ENCODE data around the gene MAPK8. TPM values are rescaled to one million over a fixed set of nuclear protein-coding genes. Genes with fewer than 3 reads are reported as not detected.

Gene MAPK8
- total and polyA plus RNA-seq, 9 of the 15 experiments (the other 6 are each of a cell fraction or from before 2014, with no cell fraction given) = 6.4 to 159 (median 71.0) TPM

GRCh38 chr10:48470115-48470892 is 163.8 kb downstream of the MAPK8 start (continued):
- TF ChIP-seq CEBPG (CRISPR knock-in tag; IDR thresholded peaks at IDR 0.05) = no peak
- TF ChIP-seq CEBPG (tag; conservative IDR thresholded peaks at IDR 0.05 in 1 of 2, IDR thresholded peaks at IDR 0.05 in 1 of 2) = no peak
- peak; percentile 71; the same call in 1 of the 2 replicates for TF ChIP-seq TOE1 (IDR thresholded peaks at IDR 0.05; ENCODE audit: borderline replicate concordance)
- TF ChIP-seq TOE1 (CRISPR knock-in tag; IDR thresholded peaks at IDR 0.05; ENCODE audit: borderline replicate concordance, low read depth) = no peak
- peak in 1 of 2 experiments; percentile 89; a peak in 2 of 4 replicates for TF ChIP-seq TEAD1 (CRISPR knock-in tag; IDR thresholded peaks at IDR 0.05)
- peak; percentile 59 for TF ChIP-seq ZBTB33 (CRISPR knock-in tag; IDR thresholded peaks at IDR 0.05)
- TF ChIP-seq CBFB (CRISPR knock-in tag; IDR thresholded peaks at IDR 0.05) = peak; percentile 79; the same call in 1 of the 2 replicates
- peak; percentile 88 for TF ChIP-seq ZNF311 (CRISPR knock-in tag; IDR thresholded peaks at IDR 0.05)
- peak; percentile 41; the same call in 1 of the 2 replicates for TF ChIP-seq KHSRP (IDR thresholded peaks at IDR 0.05)
- TF ChIP-seq EHMT2 (IDR thresholded peaks at IDR 0.05) = 0 out of 2 replicates have a peak, but pooled peaks have one; percentile 37
- peak; percentile 95 for TF ChIP-seq MTA3 (IDR thresholded peaks at IDR 0.05; ENCODE audit: borderline replicate concordance)
- TF ChIP-seq MCM3 (IDR thresholded peaks at IDR 0.05) = no peak
- no peak for TF ChIP-seq ZNF384 (IDR thresholded peaks at IDR 0.05; ENCODE audit: low read depth, low read length)
- TF ChIP-seq SIN3B (IDR thresholded peaks at IDR 0.05; ENCODE audit: low read depth) = 0 out of 2 replicates have a peak, but pooled peaks have one; percentile 22
- TF ChIP-seq NRF1 (conservative IDR thresholded peaks at IDR 0.05 in 1 of 2, IDR thresholded peaks at IDR 0.05 in 1 of 2) = peak in 1 of 2 experiments; percentile 53; a peak in 1 of 4 replicates
- TF ChIP-seq GABPA (tag; conservative IDR thresholded peaks at IDR 0.05; ENCODE audit: low read depth) = peak; percentile 81
- TF ChIP-seq SMAD4 (CRISPR knock-in tag; conservative IDR thresholded peaks at IDR 0.05) = peak; percentile 97
- peak; percentile 7; the same call in 1 of the 2 replicates for TF ChIP-seq RFX7 (CRISPR knock-in tag; IDR thresholded peaks at IDR 0.05)
- no peak for TF ChIP-seq COPS2 (conservative IDR thresholded peaks at IDR 0.05)
- no peak; the same call in 1 of the 2 replicates for TF ChIP-seq KDM2B (CRISPR knock-in tag; IDR thresholded peaks at IDR 0.05)
- TF ChIP-seq DNMT1 (IDR thresholded peaks at IDR 0.05) = peak; percentile 26; the same call in 1 of the 2 replicates
- no peak for TF ChIP-seq GTF3C2 (IDR thresholded peaks at IDR 0.05; ENCODE audit: borderline replicate concordance, extremely low read depth, insufficient read length)
- TF ChIP-seq TBP (optimal IDR thresholded peaks at IDR 0.05; ENCODE audit: low read depth, low read length) = peak; percentile 78
- TF ChIP-seq HNRNPL (IDR thresholded peaks at IDR 0.05; ENCODE audit: low read depth, low read length) = no peak
- TF ChIP-seq CBX1 (IDR thresholded peaks at IDR 0.05; ENCODE audit: low read depth) = peak; percentile 57; the same call in 1 of the 2 replicates

Data from K562 (cell line).